ENCODE measurements around the gene FYN. TPM values are rescaled to one million over a fixed set of nuclear protein-coding genes. Genes with fewer than 3 reads are reported as not detected.
A peak's percentile ranks its signal among the peaks of the same experiment; 100 is the strongest.

Gene FYN
- total and polyA plus RNA-seq, 4 donors: 11.2 to 28.3 (median 19.7) TPM

DNA sequence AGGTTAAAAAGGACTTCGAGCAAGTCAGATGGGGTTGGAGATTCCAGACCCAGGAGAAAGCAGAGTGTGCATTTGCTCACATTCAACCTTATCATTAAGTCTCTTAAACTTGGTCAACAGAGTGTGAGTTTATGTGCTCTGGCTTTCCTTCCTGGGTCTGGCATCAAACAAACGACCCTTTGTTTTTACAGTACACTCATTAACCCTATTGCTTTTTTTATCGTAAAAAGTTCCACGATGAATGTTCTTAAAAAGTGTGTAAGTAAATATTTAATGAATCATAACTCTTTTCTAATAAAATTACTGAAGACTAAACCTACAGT, 2.5 kb downstream of the FYN start:
- TF ChIP-seq EGR1 (IDR thresholded peaks at IDR 0.05; ENCODE audit: low read depth in 2 of 2): no peak
- no peak for TF ChIP-seq GABPA (IDR thresholded peaks at IDR 0.05 in 1 of 2, conservative IDR thresholded peaks at IDR 0.05 in 1 of 2)
- TF ChIP-seq HNF4G (IDR thresholded peaks at IDR 0.05): no peak
- no peak for TF ChIP-seq NR2F2 (IDR thresholded peaks at IDR 0.05)
- Histone ChIP-seq H3K36me3 (ENCODE audit: control insufficient read depth in 4 of 4, insufficient read depth in 3 of 4, low read depth in 1 of 4, low read length in 3 of 4) (no peaks in the 10 kb centered on the region), H3K4me3 (ENCODE audit: low read depth in 1 of 3, low read length in 3 of 3) (no peak overlapping the region), H3K4me1 (ENCODE audit: control insufficient read depth in 4 of 4, insufficient read depth in 4 of 4, low read length in 3 of 4) (peaks cover 6 to 16% (median 12%) of the 10 kb centered on the region in 4 donors), H3K9me3 (ENCODE audit: control insufficient read depth in 4 of 4, low read length in 3 of 4) (no peaks in the 10 kb centered on the region), H3K27ac (ENCODE audit: low read depth in 1 of 2, low read length in 2 of 2) (no peak overlapping the region), H3K27me3 (ENCODE audit: control insufficient read depth in 4 of 4, insufficient read depth in 4 of 4, low read length in 3 of 4) (peaks cover 0 to 9% (median 1%) of the 10 kb centered on the region in 4 donors), H3K9ac (ENCODE audit: low read depth in 1 of 2, low read length in 2 of 2) (peak overlapping the region in 1 of 2 donors; percentile 16)
- 21% methylated on average over 4 of the region's 4 CpGs for WGBS
- DNase-seq (ENCODE audit: low spot score): no peak

DNA sequence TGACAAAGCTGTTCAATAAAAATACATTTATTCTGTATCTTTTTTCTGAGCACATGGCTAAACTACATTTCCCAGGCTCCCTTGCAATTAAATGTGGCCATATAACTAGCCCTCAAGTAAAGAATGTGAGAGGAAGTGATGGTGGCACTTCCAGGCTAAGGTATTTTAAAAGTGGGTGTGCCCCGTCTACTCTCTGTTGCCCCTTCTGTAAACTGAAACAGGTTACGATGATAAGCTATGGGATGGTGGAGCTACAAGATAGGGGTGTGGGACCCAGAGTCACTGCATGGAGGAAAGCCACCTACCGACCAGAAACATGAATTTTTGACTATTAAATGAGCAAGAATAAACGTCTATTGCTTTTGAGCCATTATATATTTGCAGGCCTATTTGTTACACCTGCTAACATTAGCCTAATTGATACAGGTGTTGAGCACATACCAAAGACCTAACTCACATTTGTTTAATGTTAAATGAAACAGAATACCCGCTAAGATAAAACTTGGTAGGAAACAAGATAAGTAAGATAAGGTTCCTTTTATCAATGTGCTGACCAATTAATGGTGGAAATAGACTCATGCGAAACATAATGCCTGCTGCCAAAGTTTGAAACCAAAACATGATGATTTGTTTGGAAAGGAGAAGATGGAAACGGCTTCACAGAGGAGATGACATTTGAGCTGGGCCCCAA, 3.1 kb downstream of the FYN start:
- TF ChIP-seq JUND (IDR thresholded peaks at IDR 0.05) (no peak), TAF1 (conservative IDR thresholded peaks at IDR 0.05) (no peak), YY1 (IDR thresholded peaks at IDR 0.05) (no peak), NR2F2 (IDR thresholded peaks at IDR 0.05) (no peak), HNF4A (conservative IDR thresholded peaks at IDR 0.05) (no peak), FOXA1 (IDR thresholded peaks at IDR 0.05) (no peak)
- TF ChIP-seq, protein P1, sequence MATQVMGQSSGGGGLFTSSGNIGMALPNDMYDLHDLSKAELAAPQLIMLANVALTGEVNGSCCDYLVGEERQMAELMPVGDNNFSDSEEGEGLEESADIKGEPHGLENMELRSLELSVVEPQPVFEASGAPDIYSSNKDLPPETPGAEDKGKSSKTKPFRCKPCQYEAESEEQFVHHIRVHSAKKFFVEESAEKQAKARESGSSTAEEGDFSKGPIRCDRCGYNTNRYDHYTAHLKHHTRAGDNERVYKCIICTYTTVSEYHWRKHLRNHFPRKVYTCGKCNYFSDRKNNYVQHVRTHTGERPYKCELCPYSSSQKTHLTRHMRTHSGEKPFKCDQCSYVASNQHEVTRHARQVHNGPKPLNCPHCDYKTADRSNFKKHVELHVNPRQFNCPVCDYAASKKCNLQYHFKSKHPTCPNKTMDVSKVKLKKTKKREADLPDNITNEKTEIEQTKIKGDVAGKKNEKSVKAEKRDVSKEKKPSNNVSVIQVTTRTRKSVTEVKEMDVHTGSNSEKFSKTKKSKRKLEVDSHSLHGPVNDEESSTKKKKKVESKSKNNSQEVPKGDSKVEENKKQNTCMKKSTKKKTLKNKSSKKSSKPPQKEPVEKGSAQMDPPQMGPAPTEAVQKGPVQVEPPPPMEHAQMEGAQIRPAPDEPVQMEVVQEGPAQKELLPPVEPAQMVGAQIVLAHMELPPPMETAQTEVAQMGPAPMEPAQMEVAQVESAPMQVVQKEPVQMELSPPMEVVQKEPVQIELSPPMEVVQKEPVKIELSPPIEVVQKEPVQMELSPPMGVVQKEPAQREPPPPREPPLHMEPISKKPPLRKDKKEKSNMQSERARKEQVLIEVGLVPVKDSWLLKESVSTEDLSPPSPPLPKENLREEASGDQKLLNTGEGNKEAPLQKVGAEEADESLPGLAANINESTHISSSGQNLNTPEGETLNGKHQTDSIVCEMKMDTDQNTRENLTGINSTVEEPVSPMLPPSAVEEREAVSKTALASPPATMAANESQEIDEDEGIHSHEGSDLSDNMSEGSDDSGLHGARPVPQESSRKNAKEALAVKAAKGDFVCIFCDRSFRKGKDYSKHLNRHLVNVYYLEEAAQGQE (IDR thresholded peaks at IDR 0.05): no peak
- TF ChIP-seq, protein P2, sequence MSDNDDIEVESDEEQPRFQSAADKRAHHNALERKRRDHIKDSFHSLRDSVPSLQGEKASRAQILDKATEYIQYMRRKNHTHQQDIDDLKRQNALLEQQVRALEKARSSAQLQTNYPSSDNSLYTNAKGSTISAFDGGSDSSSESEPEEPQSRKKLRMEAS (IDR thresholded peaks at IDR 0.05): no peak
- no peak for DNase-seq (ENCODE audit: low spot score)
- Histone ChIP-seq H3K9ac (ENCODE audit: low read depth in 1 of 2, low read length in 2 of 2) (no peak overlapping the region), H3K27ac (ENCODE audit: low read depth in 1 of 2, low read length in 2 of 2) (no peak overlapping the region), H3K4me1 (ENCODE audit: control insufficient read depth in 4 of 4, insufficient read depth in 4 of 4, low read length in 3 of 4) (peaks cover 6 to 16% (median 12%) of the 10 kb centered on the region in 4 donors), H3K9me3 (ENCODE audit: control insufficient read depth in 4 of 4, low read length in 3 of 4) (no peaks in the 10 kb centered on the region), H3K36me3 (ENCODE audit: control insufficient read depth in 4 of 4, insufficient read depth in 3 of 4, low read depth in 1 of 4, low read length in 3 of 4) (no peaks in the 10 kb centered on the region), H3K27me3 (ENCODE audit: control insufficient read depth in 4 of 4, insufficient read depth in 4 of 4, low read length in 3 of 4) (peaks cover 0 to 9% (median 1%) of the 10 kb centered on the region in 4 donors), H3K4me3 (ENCODE audit: low read depth in 1 of 3, low read length in 3 of 3) (no peak overlapping the region)
- 49% methylated on average over 7 of the region's 7 CpGs for WGBS

- H3K36me3 ChIP-seq (ENCODE audit: control insufficient read depth in 4 of 4, insufficient read depth in 3 of 4, low read depth in 1 of 4, low read length in 3 of 4): no peaks in the 10 kb centered on the region
- H3K4me1 ChIP-seq (ENCODE audit: control insufficient read depth in 4 of 4, insufficient read depth in 4 of 4, low read length in 3 of 4): no peaks in the 10 kb centered on the region
- H3K27me3 ChIP-seq (ENCODE audit: control insufficient read depth in 4 of 4, insufficient read depth in 4 of 4, low read length in 3 of 4): peaks cover 0 to 3% (median 0%) of the 10 kb centered on the region in 4 donors
- H3K9me3 ChIP-seq (ENCODE audit: control insufficient read depth in 4 of 4, low read length in 3 of 4): no peaks in the 10 kb centered on the region
- TF ChIP-seq FOXA1 (IDR thresholded peaks at IDR 0.05) (no peak), CTCF (IDR thresholded peaks at IDR 0.05; ENCODE audit: low read depth, low read length, missing input control) (no peak), ATF3 (IDR thresholded peaks at IDR 0.05) (no peak), FOXA2 (IDR thresholded peaks at IDR 0.05) (no peak), RAD21 (IDR thresholded peaks at IDR 0.05) (no peak), RXRA (IDR thresholded peaks at IDR 0.05) (no peak), TAF1 (conservative IDR thresholded peaks at IDR 0.05) (no peak), NR2F2 (IDR thresholded peaks at IDR 0.05) (no peak)
- TF ChIP-seq, protein P1 (IDR thresholded peaks at IDR 0.05): no peak
- H3K9ac ChIP-seq (ENCODE audit: low read depth in 1 of 2, low read length in 2 of 2): no peak overlapping the region
- no peak overlapping the region for H3K4me3 ChIP-seq (ENCODE audit: low read depth in 1 of 3, low read length in 3 of 3)
- DNase-seq (ENCODE audit: low spot score): no peak
- 83% methylated on average over 2 of the region's 2 CpGs for WGBS
- no peak overlapping the region for H3K27ac ChIP-seq (ENCODE audit: low read depth in 1 of 2, low read length in 2 of 2)
These were observed 6.4 kb downstream of the FYN start for GRCh38 chr6:111866857-111867256.
